NOMO-1 (cell line): ENCODE data around the gene BABAM1.
A peak's percentile ranks its signal among the peaks of the same experiment; 100 is the strongest.

Experiments
- DNase-seq, 2 experiments: peaks; one replicate each; lab custom pipeline; 2025; ENCODE audit not compliant: unreplicated experiment in 2 of 2; lab: John Stamatoyannopoulos, UW

BABAM1 gene

GRCh38 chr19:17300992-17301619, 33.9 kb downstream of the BABAM1 start:
- DNase-seq = no peak

DNA sequence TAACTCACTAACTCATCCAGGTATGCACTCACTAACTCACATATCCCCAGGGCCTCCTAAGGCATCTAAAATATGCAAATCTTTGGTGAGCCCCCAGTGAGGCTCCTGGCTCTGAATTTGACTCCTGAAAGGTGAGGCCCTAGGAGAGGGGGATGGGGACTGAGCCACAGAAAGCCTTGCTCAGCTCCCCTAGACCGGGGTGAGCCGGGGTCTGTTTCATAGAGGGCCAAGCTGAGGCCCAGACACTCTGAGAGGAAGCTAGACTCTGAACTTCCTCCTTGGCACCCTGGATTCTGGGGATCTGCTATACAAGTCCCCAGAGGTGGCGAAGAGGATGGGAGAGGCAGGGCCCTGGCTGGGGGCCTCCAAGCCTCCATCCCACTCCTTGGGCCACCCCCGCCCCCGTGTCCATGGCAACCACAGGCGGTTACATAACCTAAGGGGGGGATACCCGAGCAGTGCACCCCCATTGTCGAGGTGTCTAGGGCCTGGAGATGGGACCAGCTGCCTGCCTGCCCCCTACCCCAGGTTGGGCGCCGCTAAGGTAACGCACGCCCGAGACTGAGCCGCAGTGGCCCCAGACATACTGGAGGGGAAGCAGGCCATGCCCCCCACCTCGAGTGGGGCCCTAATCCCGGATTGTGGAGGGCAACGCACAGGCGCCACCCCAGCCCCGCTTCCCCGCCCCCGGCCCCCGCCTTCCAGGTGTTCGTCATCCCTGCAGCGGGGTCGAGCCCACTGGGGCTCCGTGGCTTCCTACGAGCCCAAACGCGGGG, 35.3 kb downstream of the BABAM1 start:
- peak; percentile 30 to 62 for DNase-seq

DNA sequence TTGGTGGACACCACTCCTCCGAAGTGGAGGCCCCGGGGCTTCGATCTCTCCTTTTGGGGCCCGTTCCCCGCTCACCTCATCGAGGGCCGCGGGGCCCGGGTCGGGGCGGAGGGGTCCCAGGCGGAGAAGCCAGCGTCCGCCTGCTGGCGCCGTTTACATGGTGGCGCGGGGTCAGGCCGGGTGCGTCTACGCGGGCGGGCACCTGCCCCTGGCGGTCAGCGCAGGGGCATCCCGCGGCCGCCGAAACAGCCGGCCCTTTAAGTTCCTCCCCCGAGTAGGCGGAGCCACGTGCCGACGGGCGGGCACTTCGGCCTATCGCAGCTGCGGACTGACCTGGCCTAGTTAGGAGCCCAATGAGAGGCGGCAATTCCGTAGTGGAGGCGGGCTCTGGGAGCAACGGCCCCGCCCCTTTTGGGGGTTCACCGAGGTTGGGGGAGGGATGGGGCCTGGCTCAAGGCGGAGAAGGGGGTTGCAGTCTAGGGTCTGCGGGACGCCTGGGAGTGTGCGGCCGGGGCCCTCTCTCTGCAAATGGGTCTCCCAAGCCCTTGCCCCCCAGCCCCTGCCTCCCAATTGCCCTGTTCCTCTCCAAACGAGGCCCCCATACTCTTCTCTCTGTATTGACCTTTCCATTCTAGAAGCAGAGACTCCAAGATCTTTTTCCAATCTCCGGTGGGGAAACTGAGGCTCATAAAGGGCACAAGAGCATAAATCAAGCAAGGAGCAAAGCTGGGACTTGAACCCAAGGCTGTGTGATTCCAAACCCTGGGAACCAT, 36.1 kb downstream of the BABAM1 start, which contains the start of gene ABHD8:
Gene ABHD8 (minus strand): TSS at position 259 of the 773 bp plus-strand sequence. CDS start 1,809 bp downstream, outside the sequence.
- peak; percentile 96 to 97 for DNase-seq

- no peak for DNase-seq
These were observed 36.7 kb downstream of the BABAM1 start for GRCh38 chr19:17303940-17304267.

DNA sequence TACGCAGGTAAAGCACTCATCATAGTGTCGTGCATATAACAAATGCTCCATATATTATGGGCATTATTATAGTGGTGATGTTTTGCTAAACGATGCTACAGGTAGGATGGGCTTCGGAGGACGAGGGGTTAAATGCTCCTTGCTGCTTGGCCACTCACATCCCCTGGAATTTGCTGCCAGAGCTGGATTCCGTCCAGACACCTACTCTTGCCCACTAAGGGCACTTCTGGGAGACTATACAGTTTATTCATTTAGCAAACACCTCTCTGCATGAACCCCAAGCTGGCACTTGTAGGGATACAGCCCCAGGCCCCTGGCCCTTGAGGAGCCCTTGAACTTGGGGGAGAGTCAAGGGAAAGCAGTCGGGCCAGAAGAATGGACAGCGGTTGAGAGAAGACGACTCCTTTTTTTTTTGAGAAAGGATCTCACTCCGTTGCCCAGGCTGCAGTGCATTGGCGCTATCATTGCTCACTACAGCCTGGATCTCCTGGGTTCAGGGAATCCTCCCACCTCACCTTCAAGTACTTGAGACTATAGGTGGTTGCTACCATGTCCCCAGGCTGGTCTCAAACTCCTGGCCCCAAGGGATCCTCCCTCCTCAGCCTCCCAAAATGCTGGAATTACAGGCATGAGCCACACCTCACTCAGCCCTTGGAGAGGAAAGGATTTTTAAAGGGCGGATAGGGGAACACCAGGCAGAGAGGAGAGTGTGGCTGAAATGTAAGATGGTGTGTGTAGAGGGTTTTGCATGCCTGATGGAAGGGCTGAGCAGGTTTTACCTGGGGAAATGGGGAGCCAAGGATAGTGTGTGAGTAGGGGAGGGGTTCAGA, 37.4 kb downstream of the BABAM1 start:
- DNase-seq = no peak

DNA sequence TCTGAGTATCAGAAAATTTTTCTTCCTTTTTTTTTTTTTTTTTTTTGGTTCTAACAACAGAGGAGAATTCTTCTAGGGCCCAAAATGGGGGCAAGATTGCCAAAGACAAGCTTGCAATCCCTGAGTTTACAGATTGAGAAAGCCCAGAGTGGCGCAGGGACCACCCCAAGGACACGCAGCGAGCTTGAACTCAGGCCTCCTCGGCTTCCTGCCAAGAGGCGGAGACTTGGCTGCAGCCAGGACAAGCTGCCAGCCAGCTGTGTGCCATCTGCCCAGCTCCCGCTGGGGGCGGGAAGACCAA, 37.9 kb downstream of the BABAM1 start:
- DNase-seq = no peak

GRCh38 chr19:17305517-17306284, 38.5 kb downstream of the BABAM1 start, which contains the start of gene MRPL34:
MRPL34 (plus strand) TSS chr19:17305872; CDS start chr19:17305893, 21 bp downstream.
- DNase-seq = peak; percentile 98 to 99

GRCh38 chr19:17306285-17306714, 39.1 kb downstream of the BABAM1 start:
- no peak for DNase-seq

DNA sequence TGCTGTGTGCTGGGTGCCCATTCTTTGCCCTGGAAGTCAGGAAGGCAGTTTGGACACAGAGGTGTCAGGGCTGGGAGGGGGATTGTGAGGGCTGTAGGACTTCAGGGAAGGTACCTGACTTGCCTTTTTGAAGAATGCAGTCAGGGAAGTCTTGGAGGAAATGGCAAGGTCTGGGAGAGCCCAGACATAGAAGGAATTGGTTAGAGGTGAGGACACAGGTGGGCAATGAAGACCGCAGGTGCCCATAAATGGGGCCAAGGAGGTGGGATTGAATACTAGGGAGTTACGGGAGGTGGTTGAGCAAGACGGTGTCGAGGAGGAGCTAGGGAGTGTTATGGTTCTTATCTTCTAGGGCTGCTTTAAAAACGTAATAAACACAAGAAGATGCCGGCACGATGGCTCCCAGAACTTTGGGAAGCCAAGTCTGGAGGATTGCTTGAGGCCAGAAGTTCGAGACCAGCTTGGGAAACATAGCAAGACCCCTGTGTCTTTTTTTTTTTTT, 40.7 kb downstream of the BABAM1 start:
- no peak for DNase-seq

DNA sequence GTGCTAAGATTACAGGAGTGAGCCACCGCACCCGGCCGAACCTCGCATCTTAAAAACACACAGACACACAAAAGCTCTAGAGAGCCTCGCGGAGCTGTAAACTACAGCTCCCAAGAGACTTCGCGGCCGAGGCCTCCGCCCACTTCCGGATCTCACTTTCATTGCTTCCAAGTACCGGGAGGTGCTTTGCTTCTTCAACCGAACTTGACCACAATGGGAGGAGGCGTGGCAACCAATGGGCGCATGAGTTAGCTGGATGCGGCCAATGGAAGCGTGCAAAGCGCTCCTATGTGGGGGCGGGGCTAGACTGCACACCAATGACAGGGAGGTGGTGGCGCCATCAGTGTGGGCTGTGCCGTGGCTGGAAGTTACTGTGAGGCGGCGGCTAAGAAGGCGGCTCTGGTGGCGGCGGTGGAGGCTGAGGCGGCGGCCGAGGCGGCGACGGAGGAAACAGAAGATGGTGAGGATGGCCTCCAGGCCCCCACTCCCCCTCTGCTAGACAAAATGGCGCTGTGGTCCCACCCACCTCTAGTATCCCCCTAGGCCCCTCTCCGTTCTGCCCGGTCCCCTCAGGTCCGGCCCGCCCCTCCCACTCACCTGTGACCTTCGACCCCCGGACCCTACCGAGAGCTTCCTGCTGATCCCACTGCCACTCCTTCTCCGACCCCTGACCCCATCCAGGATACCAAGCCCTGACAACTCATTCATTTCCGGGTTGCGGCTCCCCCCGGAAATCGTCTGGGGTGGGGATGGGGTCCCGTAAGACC, 42.1 kb downstream of the BABAM1 start, which contains the start of gene DDA1:
Gene DDA1 (plus strand): TSS at position 366 of the 767 bp plus-strand sequence. CDS start 92 bp downstream, at position 458.
- peak; percentile 99 for DNase-seq

DNA sequence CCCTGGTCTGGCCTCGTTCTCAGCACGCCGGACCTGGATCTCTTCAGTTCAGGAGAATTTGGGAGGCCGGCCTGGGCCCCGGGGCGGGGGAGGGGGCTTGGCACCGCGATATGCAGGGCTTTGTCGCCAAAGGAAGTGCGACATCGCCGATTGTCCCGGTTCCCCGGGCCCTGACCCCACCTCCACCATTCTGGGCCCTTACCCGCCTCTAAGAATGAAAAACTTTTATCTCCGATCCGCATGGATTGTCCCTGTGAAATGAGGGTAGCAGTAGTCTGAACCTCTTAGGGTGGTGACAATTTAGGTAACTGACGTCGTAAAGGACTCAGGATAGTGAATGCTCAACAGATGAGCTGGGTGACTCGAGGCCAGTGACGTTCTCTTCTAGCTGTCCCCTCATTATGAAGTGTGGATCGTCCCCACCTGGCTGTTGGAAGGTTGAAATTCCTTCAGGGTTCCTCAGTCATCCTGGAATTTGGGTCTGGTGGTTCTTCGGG, 42.8 kb downstream of the BABAM1 start:
- peak in 1 of 2 experiments; percentile 15 for DNase-seq

- DNase-seq = no peak
These were observed 44.4 kb downstream of the BABAM1 start for GRCh38 chr19:17311455-17312188.

- no peak for DNase-seq
These were observed 45.2 kb downstream of the BABAM1 start for GRCh38 chr19:17312189-17313113.

GRCh38 chr19:17314007-17314593, 46.9 kb downstream of the BABAM1 start:
- DNase-seq = no peak

DNA sequence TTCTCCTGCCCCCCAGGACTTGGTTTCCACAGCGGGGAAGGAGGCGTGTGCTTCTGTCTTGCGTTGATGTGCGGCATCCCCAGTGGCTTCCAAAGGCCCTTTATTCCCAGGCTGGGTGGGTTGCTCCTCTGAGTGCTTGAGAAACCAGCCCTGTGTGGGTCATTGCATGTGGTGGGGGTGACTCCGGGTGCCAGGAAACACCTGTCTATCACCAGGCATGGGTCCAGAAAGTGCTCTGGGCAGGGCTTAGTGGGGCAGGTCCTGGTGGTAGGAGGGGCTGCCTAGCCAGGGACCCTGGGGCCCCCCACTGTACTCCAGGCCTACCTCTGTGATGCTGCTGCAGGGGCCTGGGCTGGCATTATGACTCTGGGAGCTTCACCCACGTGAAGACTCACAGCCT, 51.7 kb downstream of the BABAM1 start:
- no peak for DNase-seq

DNA sequence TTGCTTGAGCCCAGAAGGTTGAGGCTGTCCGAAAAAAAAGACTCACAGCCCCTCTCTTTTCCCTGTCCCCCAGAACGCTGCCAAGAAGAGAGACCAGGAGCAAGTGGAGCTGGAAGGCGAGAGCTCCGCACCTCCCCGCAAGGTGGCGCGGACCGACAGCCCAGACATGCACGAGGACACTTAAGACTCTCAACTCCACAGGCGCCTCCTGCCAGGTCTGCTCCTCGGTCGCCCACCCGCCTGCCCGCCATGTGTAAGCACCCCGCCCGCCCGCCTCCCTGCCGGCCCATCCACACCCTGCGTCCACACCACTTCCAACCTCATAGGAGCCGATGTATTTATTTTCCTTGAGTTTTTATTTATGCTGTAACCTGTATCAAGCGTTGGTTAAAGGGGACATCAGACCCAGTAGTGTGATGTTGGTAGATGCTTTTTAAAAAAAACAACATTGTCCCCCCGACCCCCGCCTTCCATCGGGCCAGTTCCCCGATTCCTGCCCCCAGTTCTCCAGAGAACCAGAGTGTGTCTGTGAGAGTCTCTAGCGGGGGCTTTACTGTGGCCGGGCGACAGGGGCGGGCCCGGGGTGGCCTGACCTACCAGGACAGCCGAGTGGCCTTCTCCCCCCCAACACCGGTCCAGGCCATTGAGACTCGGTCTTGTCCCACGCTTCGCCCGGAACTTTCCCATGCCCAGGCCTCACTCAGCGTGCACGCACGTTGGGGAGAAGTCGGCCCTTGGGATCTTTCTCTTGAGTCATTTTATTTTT, 52.4 kb downstream of the BABAM1 start:
- DNase-seq = no peak
